MM.1S (cell line): Measurements from ENCODE around the gene DYNC1H1.

ENCODE experiments used
- DNase-seq: peaks from one replicate; pipeline ENCODE4 v3.0.0-alpha.2; 2015
- H2AFZ ChIP-seq: fragments of 300-600 bp; sonication (generic); 2 replicates; pipeline ENCODE4 v1.6.0; 2016; ENCODE audit warnings: antibody characterized with exemption, low read length
- H3F3A ChIP-seq: fragments of 300-600 bp; sonication (generic); 2 replicates; pipeline ENCODE4 v1.6.1; 2016; ENCODE audit warnings: mild to moderate bottlenecking, antibody characterized with exemption, low read length, moderate library complexity, mixed read lengths; ENCODE audit not compliant: insufficient read depth
- H3K27ac ChIP-seq: fragments of 300-600 bp; sonication (generic); 2 replicates; pipeline ENCODE4 v1.5.1; 2016; ENCODE audit warnings: mild to moderate bottlenecking, low read length
- H3K27me3 ChIP-seq: fragments of 300-600 bp; sonication (generic); replicated peaks from 2 replicates; pipeline ENCODE4 v1.6.0; 2016; ENCODE audit warnings: low read length; ENCODE audit not compliant: insufficient read depth
- H3K36me3 ChIP-seq: fragments of 300-600 bp; sonication (generic); replicated peaks from 2 replicates; pipeline ENCODE4 v1.6.1; 2016; ENCODE audit warnings: mild to moderate bottlenecking, low read length, mixed read lengths; ENCODE audit not compliant: insufficient read depth
- H3K4me1 ChIP-seq: fragments of 300-600 bp; sonication (generic); 2 replicates; pipeline ENCODE4 v1.6.1; 2016; ENCODE audit warnings: low read length, mixed read lengths
- H3K4me2 ChIP-seq: fragments of 300-600 bp; sonication (generic); 2 replicates; pipeline ENCODE4 v1.6.0; 2016; ENCODE audit warnings: low read depth, low read length
- H3K4me3 ChIP-seq: fragments of 300-600 bp; sonication (generic); 2 replicates; pipeline ENCODE4 v1.5.1; 2016; ENCODE audit warnings: low read length, mixed read lengths
- H3K79me2 ChIP-seq: fragments of 300-600 bp; sonication (generic); 2 replicates; pipeline ENCODE4 v1.6.1; 2016; ENCODE audit warnings: mixed run types, low read length, mixed read lengths
- H3K9ac ChIP-seq: fragments of 300-600 bp; sonication (generic); 2 replicates; pipeline ENCODE4 v1.6.1; 2016; ENCODE audit warnings: low read length, mixed read lengths
- H3K9me2 ChIP-seq: fragments of 300-600 bp; sonication (generic); replicated peaks from 2 replicates; pipeline ENCODE4 v1.6.1; 2016; ENCODE audit warnings: mild to moderate bottlenecking, low read length, mixed read lengths; ENCODE audit not compliant: insufficient read depth
- H3K9me3 ChIP-seq: fragments of 300-600 bp; sonication (generic); replicated peaks from 2 replicates; pipeline ENCODE4 v1.6.1; 2016; ENCODE audit warnings: mild to moderate bottlenecking, low read length, mixed read lengths; ENCODE audit not compliant: insufficient read depth
- H4K20me1 ChIP-seq: fragments of 300-600 bp; sonication (generic); 2 replicates; pipeline ENCODE4 v1.6.1; 2016; ENCODE audit warnings: mild to moderate bottlenecking, low read length, moderate library complexity, mixed read lengths; ENCODE audit not compliant: insufficient read depth
- CTCF ChIP-seq: fragments of 300-600 bp; sonication (generic); IDR thresholded peaks from 2 replicates; pipeline ENCODE4 v1.5.1; 2016; ENCODE audit warnings: antibody characterized with exemption, low read length, mixed read lengths
- EZH2 ChIP-seq: fragments of 300-600 bp; sonication (generic); optimal IDR thresholded peaks from 2 replicates; pipeline ENCODE3; 2017; ENCODE audit warnings: low read depth, mild to moderate bottlenecking, antibody characterized with exemption, low read length, mixed read lengths
- EZH2phosphoT487 ChIP-seq: fragments of 300-600 bp; sonication (generic); IDR thresholded peaks from 2 replicates; pipeline ENCODE4 v1.6.1; 2018; ENCODE audit warnings: antibody characterized with exemption, low read length

DYNC1H1 gene

DNA sequence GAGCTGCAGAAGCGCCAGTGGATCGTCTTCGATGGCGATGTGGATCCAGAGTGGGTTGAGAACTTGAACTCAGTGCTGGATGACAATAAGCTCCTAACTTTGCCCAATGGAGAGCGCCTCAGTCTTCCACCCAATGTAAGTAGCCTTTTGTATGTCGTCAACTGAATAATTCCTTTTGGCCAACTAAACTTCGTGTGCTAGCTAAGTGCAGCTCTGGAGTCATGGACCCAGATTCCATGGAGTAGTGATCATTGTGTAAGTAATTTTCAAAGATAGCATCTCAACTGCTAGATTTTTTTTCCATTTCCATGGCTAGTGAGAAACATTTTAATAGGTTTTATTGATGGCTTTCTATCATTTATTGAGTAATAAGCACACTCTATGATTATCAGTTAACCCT, 48.0 kb downstream of the DYNC1H1 start:
- H3K4me1 ChIP-seq: no peaks in the 10 kb centered on the region
- no peak for DNase-seq
- H3K27ac ChIP-seq: no peak overlapping the region
- H3K9ac ChIP-seq: no peak overlapping the region
- H3K4me2 ChIP-seq: no peak overlapping the region
- no peaks in the 10 kb centered on the region for H3K27me3 ChIP-seq
- H4K20me1 ChIP-seq: no peaks in the 10 kb centered on the region
- H3K36me3 ChIP-seq: no peaks in the 10 kb centered on the region
- no peaks in the 10 kb centered on the region for H3K79me2 ChIP-seq
- H3F3A ChIP-seq: no peaks in the 10 kb centered on the region
- H3K9me2 ChIP-seq: no peaks in the 10 kb centered on the region
- no peak overlapping the region for H2AFZ ChIP-seq
- no peaks in the 10 kb centered on the region for H3K9me3 ChIP-seq
- no peak for TF ChIP-seq CTCF
- TF ChIP-seq EZH2: no peak
- no peak for TF ChIP-seq EZH2phosphoT487
- no peak overlapping the region for H3K4me3 ChIP-seq

DNA sequence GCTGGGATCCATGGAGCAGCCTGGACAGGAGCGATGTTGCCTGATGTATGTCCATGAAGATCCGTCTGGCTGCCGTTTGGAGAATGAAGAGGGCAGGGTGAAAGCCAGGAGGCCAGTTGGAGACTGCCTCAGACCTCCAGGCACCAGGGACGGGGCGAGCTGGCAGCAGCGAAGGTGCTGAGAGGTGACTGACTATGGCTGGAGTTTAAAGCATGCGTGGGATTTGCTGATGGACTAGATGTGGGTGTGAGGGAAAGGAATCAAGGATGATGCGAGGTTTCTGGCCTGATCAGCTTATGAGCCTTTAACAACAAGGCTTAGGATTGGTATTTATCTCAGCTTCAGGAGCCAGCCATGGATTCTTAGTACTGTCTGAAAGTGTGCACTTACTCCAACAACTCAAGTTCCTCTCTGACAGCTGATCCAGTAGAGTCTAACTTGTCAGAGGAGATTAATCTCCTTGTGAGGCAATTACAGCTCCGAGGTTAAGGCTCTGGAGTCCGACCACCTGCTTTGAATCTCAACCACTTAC, 49.4 kb downstream of the DYNC1H1 start:
- H3K9me2 ChIP-seq: no peaks in the 10 kb centered on the region
- no peak overlapping the region for H2AFZ ChIP-seq
- no peak overlapping the region for H3K4me3 ChIP-seq
- no peaks in the 10 kb centered on the region for H3K79me2 ChIP-seq
- H3K36me3 ChIP-seq: no peaks in the 10 kb centered on the region
- H3K9me3 ChIP-seq: no peaks in the 10 kb centered on the region
- no peaks in the 10 kb centered on the region for H3F3A ChIP-seq
- no peak overlapping the region for H3K4me2 ChIP-seq
- H3K9ac ChIP-seq: no peak overlapping the region
- H3K27ac ChIP-seq: no peak overlapping the region
- no peaks in the 10 kb centered on the region for H4K20me1 ChIP-seq
- TF ChIP-seq EZH2phosphoT487: no peak
- TF ChIP-seq EZH2: no peak
- no peak for TF ChIP-seq CTCF
- H3K4me1 ChIP-seq: no peaks in the 10 kb centered on the region
- DNase-seq: no peak
- H3K27me3 ChIP-seq: no peaks in the 10 kb centered on the region

DNA sequence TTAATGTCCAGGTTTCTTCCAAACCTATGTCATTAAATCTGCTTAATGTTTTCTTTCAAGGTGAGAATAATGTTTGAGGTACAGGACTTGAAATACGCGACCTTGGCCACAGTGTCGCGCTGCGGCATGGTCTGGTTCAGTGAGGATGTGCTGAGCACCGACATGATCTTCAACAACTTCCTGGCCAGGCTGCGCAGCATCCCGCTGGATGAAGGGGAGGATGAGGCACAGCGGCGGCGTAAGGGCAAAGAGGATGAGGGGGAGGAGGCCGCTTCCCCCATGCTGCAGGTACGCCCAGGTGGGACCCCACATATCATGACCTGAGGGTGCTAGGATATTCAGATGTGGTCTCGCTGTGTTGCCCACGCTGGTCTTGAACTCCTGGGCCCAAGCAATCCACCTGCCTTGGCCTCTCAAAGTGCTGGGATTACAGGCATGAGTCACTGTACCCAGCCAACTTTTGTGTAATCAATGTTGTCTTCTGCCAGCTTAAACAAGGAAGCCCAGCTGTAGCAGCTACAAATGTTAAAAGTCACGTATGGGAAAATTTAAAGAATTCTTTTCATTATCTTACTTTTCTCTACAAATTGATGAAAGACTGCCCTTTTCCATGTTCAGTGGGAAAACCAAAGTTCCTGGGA, 50.8 kb downstream of the DYNC1H1 start:
- Histone ChIP-seq H3K27me3 (no peaks in the 10 kb centered on the region), H3K9ac (no peak overlapping the region), H2AFZ (no peak overlapping the region), H3K4me3 (no peak overlapping the region), H3K9me3 (no peaks in the 10 kb centered on the region), H3K9me2 (no peaks in the 10 kb centered on the region), H3K4me2 (no peak overlapping the region), H3K36me3 (no peaks in the 10 kb centered on the region), H3K4me1 (no peaks in the 10 kb centered on the region), H3F3A (no peaks in the 10 kb centered on the region), H3K27ac (no peak overlapping the region), H4K20me1 (no peaks in the 10 kb centered on the region), H3K79me2 (no peaks in the 10 kb centered on the region)
- TF ChIP-seq EZH2phosphoT487 (no peak), CTCF (no peak), EZH2 (no peak)
- DNase-seq: no peak
